Gastrocnemius medialis (tissue), 4 donors: ENCODE data around the gene AMIGO2. TPM values are rescaled to one million over a fixed set of nuclear protein-coding genes. Genes with fewer than 3 reads are reported as not detected.
"Not testable (repeated sequence)": the region's sequence is repeated elsewhere in the genome, so short reads cannot be mapped to it uniquely, and the experiment has no call there.

Experiments
- ATAC-seq, 2 donors: fragments of 150-250 bp; one replicate each; pipeline ENCODE4 v1.9.1; 2016
- DNase-seq, 2 donors: peaks; one replicate each; pipeline ENCODE4 v3.0.0-alpha.2; 2019
- H3K27ac ChIP-seq, 4 donors: fragments of 200-600 bp; sonication (generic); 1 replicate in 1 of 4; 2 replicates in 3 of 4; pipeline ENCODE4 v1.5.1; 2016 to 2018; ENCODE audit warnings: mild to moderate bottlenecking in 2 of 4, moderate library complexity in 1 of 4
- H3K27me3 ChIP-seq, 3 donors: fragments of 200-600 bp; sonication (generic) in 2 of 3; 1 replicate in 1 of 3; 2 replicates in 2 of 3; pipeline versions ENCODE4 v1.5.1 to v1.6.0; 2016 to 2019; ENCODE audit warnings: mild to moderate bottlenecking in 1 of 3, moderate library complexity in 1 of 3
- H3K36me3 ChIP-seq, 2 donors: fragments of 200-600 bp; sonication (generic) in 1 of 2; one replicate each; pipeline ENCODE4 v1.5.1; 2017 to 2018
- H3K4me1 ChIP-seq, 2 donors: fragments of 200-600 bp; sonication (generic) in 1 of 2; one replicate each; pipeline ENCODE4 v1.5.1; 2016 to 2017; ENCODE audit warnings: mild to moderate bottlenecking in 2 of 2
- H3K4me3 ChIP-seq, 4 donors: fragments of 200-600 bp; sonication (generic) in 3 of 4; 1 replicate in 1 of 4; 2 replicates in 3 of 4; pipeline ENCODE4 v1.5.1; 2016 to 2019; ENCODE audit warnings: mild to moderate bottlenecking in 2 of 4
- H3K9me3 ChIP-seq, 3 donors: fragments of 200-600 bp; sonication (generic) in 2 of 3; 1 replicate in 1 of 3; 2 replicates in 2 of 3; pipeline ENCODE4 v1.5.1; 2016 to 2019
- CTCF ChIP-seq, 5 experiments: fragments of 450-650 bp in 3 of 5; fragments of 200-600 bp in 2 of 5; sonication (generic) in 2 of 5; IDR thresholded peaks in 4 of 5; conservative IDR thresholded peaks in 1 of 5; 1 replicate in 4 of 5; 2 replicates in 1 of 5; pipeline ENCODE4 v1.5.1; 2016 to 2019; ENCODE audit warnings: antibody characterized with exemption in 5 of 5, mild to moderate bottlenecking in 3 of 5, moderate library complexity in 3 of 5
- POLR2A ChIP-seq, 2 donors: fragments of 450-650 bp; IDR thresholded peaks; one replicate each; pipeline ENCODE4 v1.6.1; 2017; ENCODE audit warnings: antibody characterized with exemption in 2 of 2, mild to moderate bottlenecking in 2 of 2, moderate library complexity in 2 of 2
- in situ Hi-C, 4 donors: fragments of 200-750 bp; cut with MboI; loops; one replicate each; pipeline versions ENCODE4 v1.15.0 to v1.8.0; 2017; ENCODE audit warnings: low sequenced_read_pairs in 4 of 4
- intact Hi-C: fragments of 100-400 bp; cut with DNase I; formaldehyde crosslinking; loops from one replicate; pipeline ENCODE4 v1.15.1; 2023; ENCODE audit warnings: low total_unique reads
- total RNA-seq, 4 donors: library from RNA; depleted of rRNA; stranded (reverse); fragments of >200 nt; gene quantifications; one replicate each; pipeline versions ENCODE4 v1.1.0 to v1.2.3, GENCODE V29; 2016

The AMIGO2 gene
- total RNA-seq, 4 donors from 2014 or later = 0.41 to 1.5 (median 0.51) TPM

- in situ Hi-C loops (no loop called here), intact Hi-C loops (no loop called here)
- no peaks in the 10 kb centered on the region for H3K27me3 ChIP-seq
- H3K36me3 ChIP-seq = no peaks in the 10 kb centered on the region
- DNase-seq (no peak), ATAC-seq (no peak)
- TF ChIP-seq POLR2A (IDR thresholded peaks at IDR 0.05) (no peak), CTCF (IDR thresholded peaks at IDR 0.05 in 4 of 5, conservative IDR thresholded peaks at IDR 0.05 in 1 of 5) (no peak)
- no peaks in the 10 kb centered on the region for H3K9me3 ChIP-seq
- no peak overlapping the region for H3K4me3 ChIP-seq
- no peak overlapping the region for H3K27ac ChIP-seq
- H3K4me1 ChIP-seq = no peaks in the 10 kb centered on the region
Observed at GRCh38 chr12:47054659-47055058, 25.1 kb downstream of the AMIGO2 start.

GRCh38 chr12:47053961-47054360 lies 25.8 kb downstream of the AMIGO2 start:
- ATAC-seq = no peak
- intact Hi-C loops = no loop called here
- Histone ChIP-seq H3K36me3 (no peaks in the 10 kb centered on the region), H3K4me3 (no peak overlapping the region), H3K27ac (no peak overlapping the region), H3K4me1 (no peaks in the 10 kb centered on the region), H3K27me3 (no peaks in the 10 kb centered on the region), H3K9me3 (no peaks in the 10 kb centered on the region)
- in situ Hi-C loops = no loop called here
- TF ChIP-seq CTCF (IDR thresholded peaks at IDR 0.05 in 4 of 5, conservative IDR thresholded peaks at IDR 0.05 in 1 of 5) = no peak
- TF ChIP-seq POLR2A (IDR thresholded peaks at IDR 0.05) = no peak
- DNase-seq = no peak

- Histone ChIP-seq H3K4me3 (no peak overlapping the region), H3K27ac (no peak overlapping the region), H3K36me3 (no peaks in the 10 kb centered on the region), H3K27me3 (no peaks in the 10 kb centered on the region), H3K9me3 (no peaks in the 10 kb centered on the region), H3K4me1 (no peaks in the 10 kb centered on the region)
- DNase-seq = no peak
- intact Hi-C loops = no loop called here
- TF ChIP-seq CTCF (IDR thresholded peaks at IDR 0.05 in 4 of 5, conservative IDR thresholded peaks at IDR 0.05 in 1 of 5) (no peak), POLR2A (IDR thresholded peaks at IDR 0.05) (no peak)
- in situ Hi-C loops = no loop called here
- no peak for ATAC-seq
Observed at GRCh38 chr12:47052274-47052673, 27.5 kb downstream of the AMIGO2 start.

DNA sequence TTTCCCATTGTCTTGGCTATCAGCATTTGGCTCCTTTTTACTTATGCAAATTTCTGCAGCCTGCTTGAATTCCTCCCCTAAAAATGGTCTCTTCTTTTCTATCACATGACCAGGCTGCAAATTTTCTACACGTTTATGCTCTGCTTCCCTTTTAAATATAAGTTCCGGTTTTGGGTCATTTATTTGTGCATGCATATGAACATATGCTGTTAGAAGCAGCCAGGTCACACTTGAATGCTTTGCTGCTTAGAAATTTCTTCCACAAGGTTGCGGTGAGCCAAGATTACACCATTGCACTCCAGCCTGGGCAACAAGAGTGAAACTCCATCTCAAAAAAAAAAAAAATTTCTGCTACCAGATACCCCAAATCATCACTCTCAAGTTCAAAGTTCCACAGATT lies 28.5 kb downstream of the AMIGO2 start:
- H3K27me3 ChIP-seq, intact Hi-C loops, H3K4me1 ChIP-seq, ATAC-seq, H3K36me3 ChIP-seq, in situ Hi-C loops, H3K4me3 ChIP-seq, DNase-seq, H3K27ac ChIP-seq, H3K9me3 ChIP-seq: not testable (repeated sequence)

DNA sequence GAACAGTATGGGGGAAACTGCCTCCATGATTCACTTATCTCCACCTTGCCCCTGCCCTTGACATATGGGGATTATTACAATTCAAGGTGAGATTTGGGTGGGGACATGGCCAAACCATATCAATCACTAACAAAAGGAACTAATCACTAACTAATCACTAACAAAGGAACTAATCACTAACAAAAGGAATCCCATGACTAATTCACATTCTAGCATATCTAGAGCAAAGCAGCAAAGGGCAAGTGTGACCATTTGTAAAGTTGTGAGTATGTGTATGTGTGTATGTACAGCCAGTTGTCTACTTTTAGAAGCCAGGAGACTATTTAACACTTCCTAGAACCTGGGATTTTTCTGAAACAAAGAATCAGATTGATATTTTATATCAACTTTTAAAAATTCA lies 31.2 kb downstream of the AMIGO2 start:
- H3K27ac ChIP-seq = no peak overlapping the region

More for the DNA sequence above, 31.2 kb downstream of the AMIGO2 start:
- intact Hi-C loops (no loop called here), in situ Hi-C loops (loop anchor here in 1 of 4 donors (25.0 kb wide), 1 partner anchor 614 kb away; no protein-coding TSS in a partner anchor)
- no peaks in the 10 kb centered on the region for H3K27me3 ChIP-seq
- no peaks in the 10 kb centered on the region for H3K4me1 ChIP-seq
- ATAC-seq = no peak
- DNase-seq = no peak
- no peak for TF ChIP-seq CTCF (IDR thresholded peaks at IDR 0.05 in 4 of 5, conservative IDR thresholded peaks at IDR 0.05 in 1 of 5)
- no peak for TF ChIP-seq POLR2A (IDR thresholded peaks at IDR 0.05)
- no peaks in the 10 kb centered on the region for H3K9me3 ChIP-seq
- no peak overlapping the region for H3K4me3 ChIP-seq
- H3K36me3 ChIP-seq = no peaks in the 10 kb centered on the region
